Upper lobe of left lung (tissue), 6 donors: ENCODE results near the gene HCFC1. TPM values are rescaled to one million over a fixed set of nuclear protein-coding genes. Genes with fewer than 3 reads are reported as not detected.
A peak's percentile ranks its signal among the peaks of the same experiment; 100 is the strongest.

Experiments used
- ATAC-seq, 2 donors: fragments of 200-7000 bp; cut with Tn5 transposase; one replicate each; pipeline ENCODE4 v1.9.1; 2022; ENCODE audit warnings: mild to moderate bottlenecking in 2 of 2, moderate library complexity in 2 of 2; ENCODE audit not compliant: low FRiP score in 2 of 2
- DNase-seq, 2 donors: peaks; one replicate each; pipeline ENCODE4 v3.0.0-alpha.2; 2019 to 2020
- H3K27ac ChIP-seq, 4 donors: fragments of 200-600 bp; sonication (generic); one replicate each; pipeline ENCODE4 v1.5.1; 2016 to 2019
- H3K27me3 ChIP-seq, 4 donors: fragments of 200-600 bp; sonication (generic); one replicate each; pipeline ENCODE4 v1.5.1; 2017 to 2019
- H3K36me3 ChIP-seq, 4 donors: fragments of 200-600 bp; sonication (generic); one replicate each; pipeline ENCODE4 v1.5.1; 2016 to 2019
- H3K4me1 ChIP-seq, 4 donors: fragments of 200-600 bp; sonication (generic); one replicate each; pipeline ENCODE4 v1.5.1; 2018 to 2019
- H3K4me3 ChIP-seq, 4 donors: fragments of 200-600 bp; sonication (generic); one replicate each; pipeline ENCODE4 v1.5.1; 2017 to 2019; ENCODE audit warnings: mild to moderate bottlenecking in 2 of 4, moderate library complexity in 1 of 4
- H3K9me3 ChIP-seq, 4 donors: fragments of 200-600 bp; sonication (generic); one replicate each; pipeline ENCODE4 v1.5.1; 2018 to 2019
- CTCF ChIP-seq, 6 experiments: fragments of 450-650 bp in 4 of 6; fragments of 200-600 bp in 2 of 6; sonication (generic) in 2 of 6; IDR thresholded peaks; one replicate each; pipeline ENCODE4 v1.5.1; 2016 to 2019; ENCODE audit warnings: antibody characterized with exemption in 6 of 6
- EP300 ChIP-seq, 4 donors: sonication (generic); formaldehyde crosslinking; IDR thresholded peaks; one replicate each; pipeline ENCODE4 v1.5.1; 2017; ENCODE audit warnings: antibody characterized with exemption in 4 of 4, control low read depth in 2 of 4
- POLR2A ChIP-seq, 4 donors: fragments of 450-650 bp; IDR thresholded peaks; one replicate each; pipeline ENCODE4 v1.5.1; 2016 to 2017; ENCODE audit warnings: antibody characterized with exemption in 4 of 4, mild to moderate bottlenecking in 2 of 4
- POLR2AphosphoS5 ChIP-seq, 2 donors: sonication (generic); formaldehyde crosslinking; IDR thresholded peaks; one replicate each; pipeline ENCODE4 v1.5.1; 2017; ENCODE audit warnings: antibody characterized with exemption in 2 of 2
- WGBS, 2 donors: methylation state at CpG; one replicate each; pipeline ENCODE4 v1.1.5; 2017 to 2018; 5-methylcytosine and 5-hydroxymethylcytosine counted together
- total RNA-seq, 6 donors: library from RNA; depleted of rRNA in 4 of 6; stranded (reverse); fragments of >200 nt in 4 of 6; gene quantifications; one replicate each; pipeline versions ENCODE4 v1.1.0 to v1.2.1, GENCODE V29; 2016 to 2021
- donor health status: DM: no; HTN: no; CAD: no; lungs with moderate emphysema.
- donor health status: DM: no; HTN: yes; CAD: no; lungs with severe emphysema.

The HCFC1 gene
- total RNA-seq, 6 donors from 2014 or later, result 40.8 to 78.9 (median 52.2) TPM

- Histone ChIP-seq H3K4me3 (no peak overlapping the region), H3K27ac (peak overlapping the region in 2 of 4 donors; percentile 18 to 60), H3K9me3 (no peaks in the 10 kb centered on the region), H3K36me3 (peaks cover 0 to 30% (median 10%) of the 10 kb centered on the region in 4 donors), H3K27me3 (no peaks in the 10 kb centered on the region), H3K4me1 (peaks cover 3 to 14% (median 8%) of the 10 kb centered on the region in 4 donors)
- ATAC-seq, result peak in 1 of 2 donors; percentile 70
- TF ChIP-seq CTCF (IDR thresholded peaks at IDR 0.05) (no peak), POLR2A (IDR thresholded peaks at IDR 0.05) (no peak), EP300 (IDR thresholded peaks at IDR 0.05) (no peak), POLR2AphosphoS5 (IDR thresholded peaks at IDR 0.05) (no peak)
- DNase-seq, result peak in 1 of 2 donors; percentile 45
- WGBS, 2 donors, result 85% methylated on average over 13 of the region's 17 CpGs; no CpG with 5 or more reads in 1 of the 2 donors
These were observed 40.8 kb upstream of the HCFC1 start for GRCh38 chrX:154012336-154012991.

DNA sequence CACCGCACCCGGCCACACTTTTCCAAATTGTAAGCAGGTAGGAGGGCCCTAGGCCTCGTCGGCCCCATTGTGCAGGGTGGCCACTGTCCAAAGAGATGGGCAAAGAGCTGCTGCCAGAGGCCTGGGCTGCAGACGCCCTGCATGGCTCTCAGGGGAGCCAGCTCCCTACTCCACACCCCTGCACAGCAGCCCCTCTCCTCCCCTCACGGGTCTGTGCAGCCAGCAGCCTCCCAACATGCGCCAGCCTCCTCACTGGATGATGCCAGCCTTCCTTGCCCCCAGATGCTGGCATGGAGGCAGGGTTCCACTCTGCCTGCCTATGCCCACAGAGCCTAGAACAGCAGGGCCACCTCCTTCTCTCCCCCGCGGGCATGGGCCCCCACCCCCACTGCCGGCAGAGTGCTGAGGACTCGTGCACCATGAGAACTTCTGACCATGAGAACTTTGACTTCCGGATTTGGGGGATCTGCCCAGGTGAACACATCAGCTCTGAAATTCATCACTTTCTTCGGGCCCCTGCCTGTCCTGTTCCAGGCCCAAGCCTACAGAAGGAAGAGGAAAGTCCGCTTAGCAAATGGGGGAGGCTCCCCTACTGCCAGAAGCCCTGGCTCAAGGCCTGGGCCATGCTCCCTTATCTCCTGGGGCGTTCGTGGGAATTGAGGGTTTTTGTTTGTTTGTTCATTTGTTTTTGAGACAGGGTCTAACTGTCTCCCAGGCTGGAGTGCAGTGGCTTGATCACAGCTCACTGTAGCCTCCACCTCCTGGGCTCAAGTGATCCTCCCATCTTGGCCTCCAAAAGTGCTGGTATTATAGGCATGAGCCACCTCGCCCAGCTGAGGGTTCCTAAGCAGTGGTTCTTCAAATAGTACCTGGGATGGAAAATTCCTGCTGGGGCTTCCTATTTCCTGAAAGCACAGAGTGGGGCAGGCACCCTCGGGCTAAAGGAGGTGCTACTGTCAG lies 40.0 kb upstream of the HCFC1 start:
- Histone ChIP-seq H3K4me1 (peaks cover 3 to 14% (median 8%) of the 10 kb centered on the region in 4 donors), H3K27me3 (no peaks in the 10 kb centered on the region), H3K9me3 (no peaks in the 10 kb centered on the region), H3K27ac (peak overlapping the region; percentile 6 to 77 (median 70)), H3K4me3 (no peak overlapping the region), H3K36me3 (peaks cover 0 to 22% (median 10%) of the 10 kb centered on the region in 4 donors)
- no peak for TF ChIP-seq POLR2A (IDR thresholded peaks at IDR 0.05)
- no peak for TF ChIP-seq EP300 (IDR thresholded peaks at IDR 0.05)
- no peak for TF ChIP-seq POLR2AphosphoS5 (IDR thresholded peaks at IDR 0.05)
- TF ChIP-seq CTCF (IDR thresholded peaks at IDR 0.05), result no peak
- ATAC-seq (peak in 1 of 2 donors; percentile 1), DNase-seq (no peak)
- WGBS, 2 donors, result 78 to 100% methylated on average over 1 to 18 of the region's 18 CpGs

DNA sequence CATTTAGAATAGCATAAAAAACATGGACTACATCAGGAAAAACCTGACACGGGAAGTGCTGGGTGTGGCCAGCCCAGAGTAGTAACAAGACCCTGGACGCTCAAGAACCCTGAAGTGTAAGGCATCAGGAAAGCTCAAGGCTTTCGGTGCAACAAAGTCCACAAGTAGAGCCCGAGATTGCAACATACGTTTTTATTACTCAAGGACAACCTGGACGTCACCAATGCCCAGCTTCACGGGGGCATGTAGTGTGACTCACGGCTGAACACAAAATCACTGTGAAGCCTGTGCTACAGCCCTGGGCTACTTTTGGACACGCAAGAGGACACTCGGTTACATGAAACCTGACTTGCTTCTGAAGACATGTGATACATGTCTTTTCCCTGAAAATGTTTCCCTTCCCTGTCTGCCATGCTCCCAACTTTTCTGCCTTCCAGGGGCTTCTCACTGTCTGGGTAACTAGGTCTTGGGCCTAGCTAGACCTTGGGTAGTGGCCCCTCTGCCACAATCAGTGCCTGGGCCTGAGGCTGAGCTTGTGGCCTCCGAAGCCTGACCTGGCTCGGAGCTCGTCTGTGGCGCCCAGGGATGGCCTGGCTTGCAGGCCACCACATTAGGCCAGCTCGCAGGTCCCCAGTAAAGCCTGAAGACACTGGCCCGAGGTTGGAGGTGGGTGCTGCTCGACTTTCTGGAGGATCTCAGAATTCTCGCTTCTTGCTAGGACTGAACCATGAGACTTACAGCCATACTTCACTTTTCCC lies 38.9 kb upstream of the HCFC1 start:
- H3K27me3 ChIP-seq, result no peaks in the 10 kb centered on the region
- WGBS, 2 donors, result 85 to 89% methylated on average over 10 to 18 of the region's 18 CpGs
- peak overlapping the region; percentile 6 to 77 (median 70) for H3K27ac ChIP-seq
- H3K4me1 ChIP-seq, result peaks cover 3 to 14% (median 8%) of the 10 kb centered on the region in 4 donors
- peaks cover 0 to 13% (median 4%) of the 10 kb centered on the region in 4 donors for H3K36me3 ChIP-seq
- ATAC-seq (peak; percentile 31 to 65), DNase-seq (peak in 1 of 2 donors; percentile 83)
- H3K9me3 ChIP-seq, result no peaks in the 10 kb centered on the region
- no peak overlapping the region for H3K4me3 ChIP-seq
- TF ChIP-seq CTCF (IDR thresholded peaks at IDR 0.05) (no peak), EP300 (IDR thresholded peaks at IDR 0.05) (peak in 1 of 4 donors; percentile 31), POLR2AphosphoS5 (IDR thresholded peaks at IDR 0.05) (peak; percentile 26 to 49), POLR2A (IDR thresholded peaks at IDR 0.05) (peak in 1 of 4 donors; percentile 26)

GRCh38 chrX:154008521-154008920 lies 36.9 kb upstream of the HCFC1 start:
- no peak overlapping the region for H3K27ac ChIP-seq
- H3K36me3 ChIP-seq, result peaks cover 0 to 4% (median 1%) of the 10 kb centered on the region in 4 donors
- DNase-seq (no peak), ATAC-seq (no peak)
- no peaks in the 10 kb centered on the region for H3K9me3 ChIP-seq
- no peak overlapping the region for H3K4me3 ChIP-seq
- no peaks in the 10 kb centered on the region for H3K27me3 ChIP-seq
- H3K4me1 ChIP-seq, result peaks cover 0 to 10% (median 6%) of the 10 kb centered on the region in 4 donors
- TF ChIP-seq CTCF (IDR thresholded peaks at IDR 0.05) (no peak), POLR2A (IDR thresholded peaks at IDR 0.05) (no peak), EP300 (IDR thresholded peaks at IDR 0.05) (no peak), POLR2AphosphoS5 (IDR thresholded peaks at IDR 0.05) (no peak)
- 88 to 91% methylated on average over 4 of the region's 4 CpGs for WGBS, 2 donors
